H1 (cell line): ENCODE measurements around the gene SLC35F3. TPM values are rescaled to one million over a fixed set of nuclear protein-coding genes. Genes with fewer than 3 reads are reported as not detected.
A peak's percentile ranks its signal among the peaks of the same experiment; 100 is the strongest.

Source experiments
- CHD2 ChIP-seq: IDR thresholded peaks from 2 replicates; pipeline ENCODE4 v1.6.1; 2012; ENCODE audit warnings: low read length, improper control_type of control experiment
- EGR1 ChIP-seq: IDR thresholded peaks from 2 replicates; pipeline ENCODE4 v1.6.1; 2011; ENCODE audit warnings: low read depth, low read length, borderline replicate concordance
- HDAC2 ChIP-seq, 2 experiments: fragments of 300-600 bp in 1 of 2; sonication (generic) in 1 of 2; IDR thresholded peaks; 2 replicates each; pipeline ENCODE4 v1.6.1; 2011 to 2012; ENCODE audit warnings: low read depth in 2 of 2, low read length in 2 of 2, mild to moderate bottlenecking in 2 of 2, moderate library complexity in 2 of 2, borderline replicate concordance in 1 of 2, inconsistent platforms in 1 of 2
- JUN ChIP-seq: IDR thresholded peaks from 2 replicates; pipeline ENCODE4 v1.6.1; 2011; ENCODE audit warnings: low read depth, mild to moderate bottlenecking, improper control_type of control experiment, low read length
- SIN3A ChIP-seq, 2 experiments: IDR thresholded peaks in 1 of 2; conservative IDR thresholded peaks in 1 of 2; 2 replicates each; pipeline ENCODE4 v1.6.1; 2011 to 2012; ENCODE audit warnings: low read length in 2 of 2, improper control_type of control experiment in 1 of 2, low read depth in 1 of 2, mild to moderate bottlenecking in 1 of 2
- TAF7 ChIP-seq: optimal IDR thresholded peaks from 2 replicates; pipeline ENCODE3; 2011; ENCODE audit warnings: low read depth, mild to moderate bottlenecking, inconsistent platforms, low read length, moderate library complexity, borderline replicate concordance
- polyA plus RNA-seq, 7 experiments: library from polyadenylated mRNA; depleted of rRNA in 3 of 7; stranded (reverse) in 5 of 7; unstranded in 2 of 7; fragments of >200 nt in 5 of 7; fragments of 200-250 nt in 2 of 7; gene quantifications; 1 replicate in 5 of 7; 2 replicates in 1 of 7; 4 replicates in 1 of 7; pipeline versions ENCODE4 v1.2.1 to v1.2.3, GENCODE V29; 2011 to 2013; ENCODE audit warnings: missing spikeins in 2 of 7, mixed read lengths in 2 of 7
- total RNA-seq: library from RNA; stranded (reverse); fragmentation: NEBNext Ultra II Directional; extraction: Animal tissue kit (Norgen Biotek cat#: 25700); gene quantifications from 2 replicates; pipeline ENCODE4 v1.2.1, GENCODE V29; 2021

Gene SLC35F3
- total and polyA plus RNA-seq, 2 of the 8 experiments (the other 6 are each of a cell fraction or from before 2014, with no cell fraction given) = 0.78 to 1.2 TPM

DNA sequence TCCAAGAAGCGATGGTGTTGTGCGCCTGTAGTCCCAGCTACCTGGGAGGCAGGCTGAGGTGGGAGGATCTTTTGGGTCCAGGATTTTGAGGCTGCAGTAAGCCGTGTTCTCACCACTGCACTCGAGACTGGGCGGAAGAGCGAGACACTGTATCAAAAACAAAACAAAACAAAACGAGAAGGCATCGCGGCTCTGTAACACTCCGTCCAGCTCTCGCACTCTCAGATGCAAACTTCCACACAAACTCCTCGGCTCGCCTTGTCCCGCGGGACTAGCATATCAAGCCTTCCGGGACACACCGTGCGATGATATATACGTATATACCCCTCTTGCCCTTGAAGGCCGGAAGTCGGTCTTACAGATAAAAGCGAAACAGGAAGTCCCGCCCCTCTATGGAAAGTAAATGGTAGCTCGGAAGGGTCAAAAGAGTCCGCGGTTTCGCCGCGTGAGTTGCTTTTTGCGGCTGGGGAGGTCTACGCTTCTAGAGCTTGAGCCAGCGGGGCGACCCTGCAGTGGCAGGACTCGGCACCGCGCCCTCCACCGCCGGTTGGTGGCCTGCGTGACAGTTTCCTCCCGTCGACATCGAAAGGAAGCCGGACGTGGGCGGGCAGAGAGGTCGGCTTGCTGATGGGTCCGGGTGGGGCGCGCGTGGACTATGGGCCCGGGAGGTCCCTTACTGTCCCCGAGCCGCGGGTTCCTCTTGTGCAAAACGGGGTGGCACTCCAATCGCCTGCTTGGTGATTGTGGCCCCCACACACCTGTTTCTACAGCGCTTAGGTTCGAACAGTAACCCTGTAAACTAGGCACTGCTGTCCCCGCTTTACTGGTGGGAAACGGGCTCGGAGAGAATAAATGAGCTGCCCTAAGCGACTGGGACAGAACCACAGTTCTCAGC lies 468.8 kb downstream of the SLC35F3 start, which contains the start of gene COA6 (continued):
- TF ChIP-seq HDAC2 (IDR thresholded peaks at IDR 0.05; ENCODE audit: borderline replicate concordance in 1 of 2, low read depth in 2 of 2, low read length in 2 of 2) (peak in 1 of 2 experiments; percentile 9; a peak in 2 of 4 replicates), JUN (no peak), TAF7 (no peak), SIN3A (conservative IDR thresholded peaks at IDR 0.05 in 1 of 2, IDR thresholded peaks at IDR 0.05 in 1 of 2; ENCODE audit: low read depth in 1 of 2, low read length in 2 of 2) (peak in 1 of 2 experiments; percentile 64; a peak in 2 of 4 replicates), EGR1 (peak; percentile 75; the same call in 1 of the 2 replicates), CHD2 (no peak)
